ENCODE results near the gene ILF3. TPM values are rescaled to one million over a fixed set of nuclear protein-coding genes. Genes with fewer than 3 reads are reported as not detected.

The ILF3 gene
- total RNA-seq, 1 donor from 2014 or later: 536 TPM

GRCh38 chr19:10718205-10719196 lies 64.4 kb downstream of the ILF3 start:
- peak overlapping the region; percentile 99 for H3K27ac Mint-ChIP-seq (ENCODE audit: unreplicated experiment)
- no peak for TF ChIP-seq CTCF (IDR thresholded peaks at IDR 0.05; ENCODE audit: partially characterized antibody, unreplicated experiment)
- peaks cover 10% of the 10 kb centered on the region for H3K27me3 Mint-ChIP-seq (ENCODE audit: unreplicated experiment)
- DNase-seq: peak; percentile 82
- peak overlapping the region; percentile 99 for H3K4me3 Mint-ChIP-seq (ENCODE audit: unreplicated experiment)
- H3K36me3 Mint-ChIP-seq (ENCODE audit: unreplicated experiment): no peaks in the 10 kb centered on the region
- H3K4me1 Mint-ChIP-seq (ENCODE audit: low read depth, unreplicated experiment): peaks cover 7% of the 10 kb centered on the region
- H3K9me3 Mint-ChIP-seq (ENCODE audit: unreplicated experiment): peaks cover 16% of the 10 kb centered on the region

- peaks cover 12% of the 10 kb centered on the region for H3K27me3 Mint-ChIP-seq (ENCODE audit: unreplicated experiment)
- peaks cover 9% of the 10 kb centered on the region for H3K4me1 Mint-ChIP-seq (ENCODE audit: low read depth, unreplicated experiment)
- H3K4me3 Mint-ChIP-seq (ENCODE audit: unreplicated experiment): peak overlapping the region; percentile 99
- H3K9me3 Mint-ChIP-seq (ENCODE audit: unreplicated experiment): peaks cover 16% of the 10 kb centered on the region
- no peaks in the 10 kb centered on the region for H3K36me3 Mint-ChIP-seq (ENCODE audit: unreplicated experiment)
- no peak for TF ChIP-seq CTCF (IDR thresholded peaks at IDR 0.05; ENCODE audit: partially characterized antibody, unreplicated experiment)
- no peak for DNase-seq
- peak overlapping the region; percentile 99 for H3K27ac Mint-ChIP-seq (ENCODE audit: unreplicated experiment)
Observed at GRCh38 chr19:10719466-10719961, 65.4 kb downstream of the ILF3 start.

DNA sequence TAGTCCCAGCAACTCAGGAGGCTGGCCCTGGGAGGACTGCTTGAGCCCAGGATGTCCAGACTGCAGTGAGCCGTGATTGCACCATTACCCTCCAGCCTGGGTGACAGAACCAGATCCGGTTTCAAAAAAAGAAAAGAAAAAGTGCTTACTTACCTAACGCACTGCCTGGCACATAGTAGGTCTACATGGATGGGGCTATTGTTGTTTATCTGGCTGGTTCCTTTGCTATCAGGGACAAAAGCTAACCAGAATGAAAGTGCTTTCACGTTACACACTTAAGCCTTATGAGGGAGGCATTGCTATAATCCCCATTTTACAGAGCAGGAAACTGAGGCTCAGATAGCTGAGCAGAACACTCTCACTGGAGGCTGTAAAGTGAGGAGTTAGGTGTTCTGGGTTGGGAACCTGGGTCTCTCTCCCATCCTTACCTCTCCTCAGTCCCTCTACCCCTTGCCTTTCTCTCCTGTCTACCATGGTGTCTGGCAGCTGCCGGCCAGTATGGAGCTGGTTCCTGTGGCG lies 66.5 kb downstream of the ILF3 start:
- H3K9me3 Mint-ChIP-seq (ENCODE audit: unreplicated experiment): peaks cover 16% of the 10 kb centered on the region
- H3K36me3 Mint-ChIP-seq (ENCODE audit: unreplicated experiment): no peaks in the 10 kb centered on the region
- peak overlapping the region; percentile 99 for H3K4me3 Mint-ChIP-seq (ENCODE audit: unreplicated experiment)
- DNase-seq: no peak
- peaks cover 9% of the 10 kb centered on the region for H3K4me1 Mint-ChIP-seq (ENCODE audit: low read depth, unreplicated experiment)
- H3K27ac Mint-ChIP-seq (ENCODE audit: unreplicated experiment): no peak overlapping the region
- TF ChIP-seq CTCF (IDR thresholded peaks at IDR 0.05; ENCODE audit: partially characterized antibody, unreplicated experiment): no peak
- peaks cover 12% of the 10 kb centered on the region for H3K27me3 Mint-ChIP-seq (ENCODE audit: unreplicated experiment)

- peaks cover 11% of the 10 kb centered on the region for H3K27me3 Mint-ChIP-seq (ENCODE audit: unreplicated experiment)
- peak overlapping the region; percentile 62 for H3K27ac Mint-ChIP-seq (ENCODE audit: unreplicated experiment)
- DNase-seq: no peak
- H3K4me1 Mint-ChIP-seq (ENCODE audit: low read depth, unreplicated experiment): peaks cover 17% of the 10 kb centered on the region
- H3K4me3 Mint-ChIP-seq (ENCODE audit: unreplicated experiment): no peak overlapping the region
- H3K36me3 Mint-ChIP-seq (ENCODE audit: unreplicated experiment): no peaks in the 10 kb centered on the region
- no peak for TF ChIP-seq CTCF (IDR thresholded peaks at IDR 0.05; ENCODE audit: partially characterized antibody, unreplicated experiment)
- peaks cover 10% of the 10 kb centered on the region for H3K9me3 Mint-ChIP-seq (ENCODE audit: unreplicated experiment)
Observed at GRCh38 chr19:10723591-10723990, 69.4 kb downstream of the ILF3 start.
